HG02763 (cell line): ENCODE measurements around the gene FAM237B.
"Not testable (repeated sequence)": the region's sequence is repeated elsewhere in the genome, so short reads cannot be mapped to it uniquely, and the experiment has no call there.

Experiments used
- ATAC-seq: cut with Tn5 transposase; IDR thresholded peaks from one replicate; pipeline ENCODE4 v1.9.1; 2021; ENCODE audit warnings: mild to moderate bottlenecking, moderate library complexity; ENCODE audit not compliant: unreplicated experiment

FAM237B gene

DNA sequence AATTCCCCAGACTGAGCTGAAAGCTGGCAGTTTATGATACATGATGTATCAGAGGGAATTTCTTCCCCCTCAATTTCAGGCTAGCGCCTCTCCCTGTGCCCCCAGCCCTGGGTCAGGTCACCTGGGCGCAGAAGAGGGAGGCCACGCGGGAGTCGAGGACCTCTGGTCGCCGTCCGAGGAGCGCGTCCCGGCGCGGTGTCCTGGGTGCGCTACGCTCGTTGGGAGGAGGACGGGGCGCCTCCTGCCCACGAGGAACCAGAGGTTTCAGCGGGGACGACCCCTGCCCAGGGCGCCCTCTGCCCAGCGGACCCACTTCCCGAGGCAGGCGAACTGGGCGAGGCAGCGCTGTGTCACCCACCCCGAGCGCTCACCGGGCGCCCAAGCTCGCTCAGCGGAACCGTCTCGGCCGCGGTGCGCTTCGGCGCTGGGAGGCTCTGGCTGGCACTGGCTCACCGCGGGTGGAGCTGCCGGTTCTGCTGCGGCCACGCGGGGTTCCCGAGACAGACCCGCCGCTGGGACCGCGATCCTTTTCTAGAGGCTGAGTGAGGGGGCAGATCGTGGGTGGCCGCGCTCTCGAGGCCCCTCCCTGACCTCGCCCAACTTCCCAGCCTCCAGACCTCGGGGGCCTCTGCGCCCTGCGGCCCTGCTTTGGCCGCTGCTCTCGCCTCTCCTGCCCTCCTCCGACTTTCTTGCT is at the start of gene FAM237B:
Gene FAM237B, minus strand, starts transcription at position 504 of the 694 bp plus-strand sequence. CDS start 1,556 bp downstream, outside the sequence.
- no peak for ATAC-seq

DNA sequence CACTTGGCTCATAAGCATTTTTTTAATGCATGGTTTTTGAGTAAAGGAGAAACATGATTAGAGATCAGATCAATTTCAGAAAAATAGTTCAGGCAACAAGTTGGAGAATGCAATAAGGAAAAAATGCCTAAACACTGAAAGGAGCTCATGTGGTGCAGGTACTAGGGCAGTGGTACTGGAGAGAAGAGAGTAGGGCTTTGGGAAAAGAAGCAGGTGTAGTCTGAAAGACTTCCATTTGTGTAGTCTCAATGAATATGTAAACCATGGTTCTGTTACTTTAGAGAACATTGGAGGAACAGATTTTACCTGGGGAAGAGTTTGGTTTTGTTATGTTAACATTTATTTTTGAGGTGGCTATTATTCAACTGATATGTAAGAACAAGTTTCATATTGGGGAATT is 30.9 kb upstream of the FAM237B start:
- no peak for ATAC-seq

DNA sequence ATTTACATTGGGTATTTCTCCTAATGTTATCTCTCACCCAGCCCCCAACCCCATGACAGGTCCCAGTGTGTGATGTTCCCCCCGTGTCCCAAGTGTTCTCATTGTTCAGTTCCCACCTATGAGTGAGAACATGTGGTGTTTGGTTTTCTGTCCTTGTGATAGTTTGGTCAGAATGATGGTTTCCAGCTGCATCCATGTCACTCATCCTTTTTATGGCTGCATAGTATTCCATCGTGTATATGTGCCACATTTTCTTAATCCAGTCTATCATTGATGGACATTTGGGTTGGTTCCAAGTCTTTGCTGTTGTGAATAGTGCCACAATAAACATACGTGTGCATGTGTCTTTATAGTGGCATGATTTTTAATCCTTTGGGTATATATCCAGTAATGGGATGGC is 28.9 kb upstream of the FAM237B start:
- not testable (repeated sequence) for ATAC-seq

GRCh38 chr7:90349305-90349704 is 28.2 kb upstream of the FAM237B start:
- ATAC-seq, result no peak

DNA sequence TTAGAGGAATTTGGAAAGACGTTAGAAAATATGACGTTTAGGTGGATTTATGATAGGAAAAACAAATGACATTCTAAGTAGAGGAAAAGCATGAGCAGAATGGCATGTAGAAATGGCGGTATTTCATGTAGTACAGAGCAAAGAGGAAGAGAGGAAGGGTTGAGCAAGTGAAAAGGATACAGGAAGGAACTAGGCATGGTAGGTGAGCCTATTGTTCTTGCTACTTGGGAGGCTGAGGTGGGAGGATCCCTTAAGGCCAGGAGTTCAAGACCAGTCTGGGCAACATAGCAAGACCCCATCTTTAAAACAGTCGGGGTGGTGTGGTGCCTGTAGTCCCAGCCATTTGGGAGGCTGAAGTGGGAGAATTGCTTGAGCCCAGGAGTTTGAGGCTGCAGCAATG is 26.7 kb upstream of the FAM237B start:
- no peak for ATAC-seq

- peak; percentile 94 for ATAC-seq
These were observed 25.4 kb upstream of the FAM237B start, which contains the start of gene GTPBP10 for GRCh38 chr7:90346336-90347125. Gene GTPBP10 (plus strand): TSS chr7:90346716. CDS start chr7:90346742, 26 bp downstream.

DNA sequence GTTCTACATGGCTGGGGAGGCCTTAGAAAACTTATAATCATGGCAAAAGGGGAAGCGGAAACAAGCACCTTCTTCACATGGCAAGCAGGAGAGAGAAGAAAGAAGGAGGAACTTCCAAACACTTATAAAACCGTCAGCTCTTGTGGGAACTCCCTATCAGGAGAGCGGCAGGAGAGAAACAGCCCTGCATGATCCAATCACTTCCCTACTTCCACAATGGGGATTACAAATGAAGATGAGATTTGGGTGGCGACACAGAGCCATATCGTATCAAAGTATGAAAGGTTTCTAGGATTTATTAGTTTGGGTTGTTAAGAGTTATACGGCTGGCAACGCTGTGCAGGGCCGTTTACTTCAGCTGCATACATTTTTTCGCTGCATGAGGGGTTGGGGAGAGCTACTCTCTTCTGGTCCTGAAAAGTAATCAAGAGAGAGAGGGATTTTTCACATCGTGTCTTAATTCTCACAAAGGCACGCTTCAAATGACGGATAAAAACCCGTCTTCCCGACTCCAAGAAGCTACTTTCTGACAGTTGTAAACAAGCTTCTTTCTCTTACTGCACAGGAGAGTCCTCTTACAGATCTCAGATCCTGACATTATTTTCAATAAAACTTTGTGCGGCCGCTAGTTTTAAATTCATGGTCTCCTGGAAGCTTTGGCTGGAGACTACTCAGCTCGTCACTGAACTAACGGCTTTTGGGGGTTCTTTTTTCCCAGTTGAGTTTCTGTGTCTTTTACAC is 24.7 kb upstream of the FAM237B start:
- ATAC-seq, result peak; percentile 0

DNA sequence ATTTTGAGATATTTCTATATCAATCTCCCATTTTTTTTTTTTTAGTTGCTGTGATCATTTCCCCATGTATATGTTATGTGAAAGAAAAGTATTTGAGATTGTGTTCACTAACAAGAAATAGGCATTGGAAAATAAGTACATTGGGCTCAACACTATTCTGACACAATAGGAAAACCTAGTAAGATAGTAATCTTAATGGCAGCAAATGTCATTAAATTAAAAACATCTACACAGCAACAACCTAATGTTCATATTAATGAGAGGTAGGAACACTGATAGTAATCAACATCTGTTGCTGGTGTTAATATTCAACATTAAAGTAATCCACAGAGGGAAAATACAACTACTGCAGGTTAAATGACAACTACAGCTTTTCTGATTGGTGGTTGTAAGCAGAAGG is 23.9 kb upstream of the FAM237B start:
- ATAC-seq, result no peak

GRCh38 chr7:90337106-90337505 is 16.0 kb upstream of the FAM237B start:
- no peak for ATAC-seq

DNA sequence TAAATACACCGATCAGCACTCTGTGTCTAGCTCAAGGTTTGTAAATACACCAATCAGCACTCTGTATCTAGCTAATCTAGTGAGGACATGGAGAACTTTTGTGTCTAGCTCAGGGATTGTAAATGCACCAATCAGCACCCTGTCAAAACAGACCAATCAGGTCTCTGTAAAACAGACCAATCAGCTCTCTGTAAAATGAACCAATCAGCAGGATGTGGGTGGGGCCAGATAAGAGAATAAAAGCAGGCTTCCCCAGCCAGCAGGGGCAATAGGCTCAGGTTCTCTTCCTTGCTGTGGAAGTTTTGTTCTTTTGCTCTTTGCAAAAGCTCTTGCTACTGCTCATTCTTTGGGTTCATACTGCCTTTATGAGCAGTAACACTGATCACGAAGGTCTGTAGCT is 13.8 kb upstream of the FAM237B start:
- not testable (repeated sequence) for ATAC-seq

- no peak for ATAC-seq
These were observed 13.2 kb upstream of the FAM237B start for GRCh38 chr7:90334193-90334843.

DNA sequence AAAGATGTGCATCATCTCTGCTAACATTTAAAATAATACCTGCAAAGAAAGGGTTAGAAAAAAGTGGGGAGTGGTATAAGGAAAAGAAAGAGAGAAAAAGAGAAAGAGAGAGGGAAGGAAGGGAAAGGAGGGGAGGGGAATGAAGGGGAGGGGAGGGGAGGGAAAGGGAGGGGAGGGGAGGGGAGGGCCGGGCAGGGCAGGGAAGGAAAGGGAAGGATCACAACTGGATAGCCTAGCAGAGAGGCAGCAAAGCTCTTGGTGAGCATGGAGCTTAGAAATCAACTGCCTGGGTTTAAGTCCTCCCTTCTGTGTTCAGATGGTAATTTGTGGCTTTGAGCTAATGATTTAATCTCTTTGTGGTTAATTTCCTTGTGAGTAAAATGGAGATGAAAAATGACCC is 5.4 kb upstream of the FAM237B start:
- no peak for ATAC-seq

DNA sequence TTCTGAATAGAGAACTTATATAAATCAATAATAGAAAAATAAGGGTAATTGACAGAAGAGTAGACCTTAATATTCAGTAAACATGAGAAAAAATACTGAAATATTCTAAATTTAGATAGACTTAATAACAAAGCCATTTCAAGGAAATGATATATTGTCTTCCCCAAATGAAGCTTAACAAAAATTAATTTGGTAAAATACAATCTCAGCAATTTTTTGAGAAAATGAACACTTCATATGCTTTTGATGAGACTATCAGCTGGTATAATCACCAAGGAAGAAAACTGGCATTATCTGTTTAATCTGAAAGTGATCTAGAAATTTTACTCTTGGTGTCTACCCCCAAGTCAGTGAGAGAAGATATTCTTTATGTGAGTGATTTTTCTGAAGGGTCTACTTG is 1.7 kb upstream of the FAM237B start:
- ATAC-seq, result no peak

DNA sequence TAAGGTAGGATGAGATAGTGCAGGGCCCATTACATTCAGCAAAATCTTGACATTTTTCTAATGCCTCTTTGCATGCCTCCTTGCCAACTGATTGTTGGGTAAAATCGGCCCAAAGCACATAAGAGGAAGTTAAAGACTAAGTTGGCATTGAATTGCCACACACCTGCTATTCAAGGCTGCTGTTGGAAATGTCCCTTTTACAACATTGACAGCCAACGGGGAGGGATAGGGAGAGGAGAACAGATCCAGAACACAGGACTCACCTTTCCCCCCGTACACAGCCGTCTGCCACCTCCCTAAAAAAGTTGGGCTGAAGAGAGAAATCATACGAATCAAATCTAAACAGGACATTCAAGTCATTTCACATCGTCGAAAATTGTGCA is 695 bp downstream of the FAM237B start:
- no peak for ATAC-seq

GRCh38 chr7:90320014-90320413 is 1.1 kb downstream of the FAM237B start:
- ATAC-seq, result no peak

GRCh38 chr7:90313907-90314306 is 7.2 kb downstream of the FAM237B start:
- ATAC-seq, result no peak

DNA sequence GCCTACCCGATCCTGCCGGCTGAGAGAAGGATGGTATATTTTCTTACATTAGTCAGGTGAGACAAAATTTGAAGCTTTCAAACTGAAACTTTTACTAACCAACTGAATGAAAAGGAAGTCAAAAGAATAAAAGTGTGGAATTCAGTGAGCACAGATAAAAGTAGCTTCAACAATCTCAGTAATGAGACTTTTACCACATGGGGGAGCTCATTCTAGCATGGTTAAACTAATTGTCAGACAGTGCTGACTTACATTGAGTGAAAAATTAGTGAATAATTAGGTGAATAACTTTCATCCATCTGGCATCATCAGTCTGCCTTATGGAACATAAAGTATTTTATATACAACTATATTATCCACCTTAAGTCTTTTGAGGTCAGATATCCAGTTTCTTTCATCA is 8.4 kb downstream of the FAM237B start:
- no peak for ATAC-seq

DNA sequence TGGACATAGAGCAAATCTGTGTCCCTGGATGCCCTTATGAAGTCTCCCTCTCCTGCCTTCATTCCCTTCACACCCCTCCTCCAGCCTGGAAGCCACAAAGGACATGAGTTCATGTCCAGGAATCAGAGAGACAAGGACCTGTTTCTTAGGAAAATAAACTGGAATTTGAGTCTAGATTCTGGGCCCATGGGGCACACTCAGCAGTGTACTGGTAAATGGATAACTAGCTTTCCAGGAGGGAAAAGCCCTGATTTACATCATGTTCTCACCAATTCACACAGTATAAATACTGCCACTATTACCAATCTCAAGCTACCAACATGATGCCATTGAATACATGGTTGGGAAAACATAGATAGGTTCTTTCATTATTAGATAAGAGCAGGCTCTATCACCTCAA is 9.9 kb downstream of the FAM237B start:
- no peak for ATAC-seq

GRCh38 chr7:90309872-90310271 is 11.2 kb downstream of the FAM237B start:
- no peak for ATAC-seq

DNA sequence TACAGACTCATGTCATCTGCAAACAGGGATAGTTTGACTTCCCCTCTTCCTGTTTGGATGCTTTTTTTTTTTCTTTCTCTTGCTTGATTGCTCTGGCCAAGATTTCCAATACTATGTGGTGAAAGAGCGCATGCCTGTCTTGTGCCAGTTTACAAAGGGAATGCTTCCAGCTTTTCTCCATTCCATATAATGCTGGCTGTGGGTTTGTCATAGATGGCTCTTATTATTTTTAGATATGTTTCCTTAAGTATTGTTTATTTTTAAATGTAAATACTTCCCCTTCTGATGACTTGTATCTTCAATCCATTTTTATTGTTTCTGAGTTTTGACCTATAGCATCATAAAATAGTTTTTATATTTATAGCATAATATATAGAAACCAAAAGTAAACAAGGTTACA is 17.9 kb downstream of the FAM237B start:
- no peak for ATAC-seq
